GM21528 (cell line): ENCODE results near the gene BLOC1S4.
"Not testable (repeated sequence)": the region's sequence is repeated elsewhere in the genome, so short reads cannot be mapped to it uniquely, and the experiment has no call there.

Source experiments
- ATAC-seq: cut with Tn5 transposase; IDR thresholded peaks from one replicate; pipeline ENCODE4 v1.9.1; 2021; ENCODE audit warnings: mild to moderate bottlenecking, moderate library complexity; ENCODE audit not compliant: unreplicated experiment, low FRiP score

BLOC1S4 gene

DNA sequence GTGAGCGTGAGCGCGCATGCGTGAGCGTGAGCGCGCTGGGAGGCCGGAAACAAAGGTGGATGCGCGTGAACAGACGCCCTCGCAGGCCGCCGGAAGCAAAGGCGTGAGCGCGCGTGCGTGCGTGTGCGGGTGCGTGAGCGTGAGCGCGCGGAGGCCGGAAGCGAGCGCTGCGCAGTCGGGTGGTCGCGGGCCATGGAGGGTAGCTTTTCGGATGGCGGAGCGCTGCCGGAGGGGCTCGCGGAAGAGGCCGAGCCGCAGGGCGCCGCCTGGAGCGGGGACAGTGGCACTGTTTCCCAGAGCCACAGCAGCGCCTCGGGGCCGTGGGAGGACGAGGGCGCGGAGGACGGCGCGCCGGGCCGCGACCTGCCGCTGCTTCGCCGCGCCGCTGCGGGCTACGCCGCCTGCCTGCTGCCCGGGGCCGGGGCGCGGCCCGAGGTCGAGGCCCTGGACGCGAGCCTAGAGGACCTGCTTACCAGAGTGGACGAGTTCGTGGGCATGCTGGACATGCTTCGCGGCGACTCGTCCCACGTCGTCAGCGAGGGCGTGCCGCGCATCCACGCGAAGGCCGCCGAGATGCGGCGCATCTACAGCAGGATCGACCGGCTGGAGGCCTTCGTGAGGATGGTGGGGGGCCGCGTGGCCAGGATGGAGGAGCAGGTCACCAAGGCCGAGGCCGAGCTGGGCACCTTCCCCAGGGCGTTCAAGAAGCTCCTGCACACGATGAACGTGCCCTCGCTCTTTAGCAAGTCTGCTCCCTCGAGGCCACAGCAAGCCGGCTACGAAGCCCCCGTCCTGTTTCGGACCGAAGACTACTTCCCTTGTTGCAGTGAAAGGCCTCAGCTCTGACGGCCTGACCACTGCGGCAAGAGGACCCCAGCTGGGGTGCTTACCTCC, at the start of gene BLOC1S4:
Gene BLOC1S4, plus strand, starts transcription at position 157 of the 894 bp plus-strand sequence. Its CDS starts 36 bp downstream, at position 193.
- ATAC-seq = peak; percentile 81

DNA sequence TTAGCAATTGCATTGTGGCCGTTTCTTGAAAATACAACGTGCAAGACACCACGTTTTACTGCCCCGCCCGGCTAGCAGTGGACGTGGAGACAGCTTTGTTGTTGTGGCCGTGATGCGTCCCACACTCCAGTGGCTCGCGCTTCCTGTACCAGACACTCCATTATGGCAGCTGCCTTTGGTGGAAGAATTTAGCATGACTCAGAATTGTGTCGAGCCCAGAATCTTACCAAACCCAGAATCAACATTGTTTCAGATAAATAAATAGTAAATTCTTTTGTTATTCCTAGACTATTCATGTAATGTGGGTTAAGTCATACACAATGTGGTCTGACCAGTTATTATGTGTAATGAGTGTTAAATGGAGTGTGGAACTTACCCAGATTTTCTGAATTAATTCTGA, 47.6 kb upstream of the BLOC1S4 start:
- ATAC-seq = no peak

GRCh38 chr4:6671648-6672047, 44.3 kb upstream of the BLOC1S4 start:
- no peak for ATAC-seq

DNA sequence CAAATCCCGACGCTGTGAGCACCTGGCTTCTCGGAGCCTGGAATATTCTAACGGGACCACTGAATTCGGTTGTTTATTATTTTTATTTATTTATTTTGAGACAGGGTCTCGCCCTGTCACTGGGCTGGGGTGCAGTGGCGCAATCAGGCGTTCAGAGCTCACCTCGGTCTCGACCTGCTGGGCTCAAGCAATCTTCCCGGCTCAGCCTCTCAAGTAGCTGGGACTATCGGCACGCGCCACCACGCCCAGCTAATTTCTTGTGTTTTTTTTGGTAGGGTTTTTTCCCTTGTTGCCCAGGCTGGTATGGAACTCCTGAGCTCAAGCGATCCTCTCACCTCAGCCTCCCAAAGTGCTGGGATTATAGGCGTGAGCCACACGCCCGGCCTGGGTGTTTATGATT, 43.8 kb upstream of the BLOC1S4 start:
- ATAC-seq = no peak

DNA sequence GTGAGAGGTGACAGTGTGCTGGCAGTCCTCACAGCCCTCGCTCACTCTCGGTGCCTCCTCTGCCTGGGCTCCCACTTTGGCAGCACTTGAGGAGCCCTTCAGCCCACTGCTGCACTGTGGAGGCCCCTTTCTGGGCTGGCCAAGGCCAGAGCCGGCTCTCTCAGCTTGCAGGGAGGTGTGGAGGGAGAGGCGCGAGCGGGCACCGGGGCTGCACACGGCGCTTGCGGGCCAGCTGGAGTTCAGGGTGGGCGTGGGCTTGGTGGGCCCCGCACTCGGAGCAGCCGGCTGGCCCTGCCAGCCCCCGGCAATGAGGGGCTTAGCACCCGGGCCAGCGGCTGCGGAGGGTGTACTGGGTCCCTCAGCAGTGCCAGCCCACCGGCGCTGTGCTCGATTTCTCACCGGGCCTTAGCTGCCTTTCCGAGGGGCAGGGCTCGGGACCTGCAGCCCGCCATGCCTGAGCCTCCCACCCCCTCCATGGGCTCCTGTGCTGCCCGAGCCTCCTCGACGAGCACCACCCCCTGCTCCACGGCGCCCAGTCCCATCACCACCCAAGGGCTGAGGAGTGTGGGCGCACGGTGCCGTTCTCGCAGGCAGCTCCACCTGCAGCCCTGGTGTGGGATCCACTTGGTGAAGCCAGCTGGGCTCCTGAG, 43.3 kb upstream of the BLOC1S4 start:
- not testable (repeated sequence) for ATAC-seq

DNA sequence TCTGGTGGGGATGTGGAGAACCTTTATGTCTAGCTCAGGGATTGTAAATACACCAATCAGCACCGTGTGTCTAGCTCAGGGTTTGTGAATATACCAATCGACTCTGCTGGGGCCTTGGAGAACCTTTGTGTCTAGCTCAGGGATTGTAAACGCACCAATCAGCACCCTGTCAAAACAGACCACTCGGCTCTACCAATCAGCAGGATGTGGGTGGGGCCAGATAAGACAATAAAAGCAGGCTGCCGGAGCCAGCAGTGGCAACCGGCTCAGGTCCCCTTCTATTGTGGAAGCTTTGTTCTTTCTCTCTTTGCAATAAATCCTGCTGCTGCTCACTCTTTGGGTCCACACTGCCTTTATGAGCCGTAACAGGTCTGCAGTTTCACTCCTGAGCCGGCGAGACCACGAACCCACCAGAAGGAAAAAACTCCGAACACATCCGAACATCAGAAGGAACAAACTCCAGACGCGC, 42.7 kb upstream of the BLOC1S4 start:
- ATAC-seq = not testable (repeated sequence)

GRCh38 chr4:6673660-6674499, 42.1 kb upstream of the BLOC1S4 start:
- peak; percentile 76 for ATAC-seq

DNA sequence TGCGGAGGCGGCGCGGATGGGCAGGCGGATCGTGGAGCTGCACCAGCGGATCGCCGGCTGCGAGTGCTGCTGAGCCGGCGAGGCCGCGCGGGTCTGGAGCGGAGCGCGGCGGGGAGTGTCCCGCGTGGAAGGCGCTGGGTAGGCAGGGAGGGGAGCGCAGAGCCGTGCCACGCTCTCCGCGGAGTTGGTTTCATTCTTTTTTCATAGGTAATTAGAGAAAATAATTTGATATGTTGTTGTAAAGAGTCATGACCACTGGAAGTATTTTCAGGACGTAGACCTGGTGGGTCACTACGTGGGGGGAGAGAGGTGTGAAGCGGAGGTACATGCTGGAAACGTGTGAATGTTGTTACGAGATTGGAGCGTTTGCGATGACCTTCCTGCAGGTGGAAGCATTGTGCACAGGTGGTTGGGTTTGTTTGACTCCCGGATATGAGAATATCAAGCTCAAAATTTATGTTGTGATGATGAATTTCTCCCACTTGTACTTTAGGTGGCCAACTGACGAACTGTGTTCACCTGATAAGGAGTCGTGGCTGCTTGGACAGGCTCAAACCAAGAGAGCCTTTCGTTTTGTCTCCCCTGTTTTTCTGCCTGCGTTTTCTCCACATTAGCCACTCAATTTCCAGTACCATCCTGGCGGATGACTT, 41.3 kb upstream of the BLOC1S4 start:
- peak; percentile 49 for ATAC-seq

DNA sequence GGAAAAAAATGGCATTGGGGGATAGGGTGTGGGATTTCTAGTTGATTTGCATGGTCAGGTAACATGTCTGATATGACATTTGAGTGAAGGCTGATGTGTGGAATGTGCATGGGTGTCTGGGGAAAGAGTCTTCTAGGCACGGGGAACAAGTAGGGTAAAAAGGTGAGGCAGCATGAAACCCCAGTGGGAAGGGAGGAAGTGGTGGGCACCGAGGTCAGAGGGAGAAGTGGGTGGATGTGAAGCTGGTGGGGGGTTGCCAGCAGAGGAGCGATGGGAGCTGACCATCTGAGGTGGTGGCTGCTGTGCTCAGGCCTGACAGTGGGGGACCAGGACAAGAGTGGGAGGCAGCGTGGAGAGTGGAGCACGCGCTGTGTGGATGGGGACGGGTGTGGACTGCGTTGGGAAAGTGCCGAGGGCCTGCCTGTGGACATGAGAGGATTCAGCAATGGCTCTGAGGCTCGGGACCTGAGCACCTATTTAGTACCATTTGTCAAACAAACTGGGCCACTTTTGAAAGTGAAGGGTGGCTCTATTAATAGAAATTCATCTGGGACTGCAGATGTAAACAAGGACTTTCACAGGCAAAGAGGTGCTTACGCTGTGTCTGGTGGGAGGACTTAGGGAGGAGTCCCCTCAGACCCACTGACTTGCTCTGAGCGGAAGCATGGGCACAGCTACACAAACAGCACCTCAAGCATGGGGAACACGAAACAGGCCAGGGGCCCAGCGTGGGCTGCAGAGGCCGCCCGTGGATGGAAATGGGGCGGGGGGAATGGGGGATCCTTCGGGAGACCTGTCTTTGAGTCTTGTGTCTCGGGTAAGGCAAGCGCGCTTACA, 39.0 kb upstream of the BLOC1S4 start:
- ATAC-seq = no peak

- no peak for ATAC-seq
Measured at GRCh38 chr4:6680372-6681034, 35.5 kb upstream of the BLOC1S4 start.

DNA sequence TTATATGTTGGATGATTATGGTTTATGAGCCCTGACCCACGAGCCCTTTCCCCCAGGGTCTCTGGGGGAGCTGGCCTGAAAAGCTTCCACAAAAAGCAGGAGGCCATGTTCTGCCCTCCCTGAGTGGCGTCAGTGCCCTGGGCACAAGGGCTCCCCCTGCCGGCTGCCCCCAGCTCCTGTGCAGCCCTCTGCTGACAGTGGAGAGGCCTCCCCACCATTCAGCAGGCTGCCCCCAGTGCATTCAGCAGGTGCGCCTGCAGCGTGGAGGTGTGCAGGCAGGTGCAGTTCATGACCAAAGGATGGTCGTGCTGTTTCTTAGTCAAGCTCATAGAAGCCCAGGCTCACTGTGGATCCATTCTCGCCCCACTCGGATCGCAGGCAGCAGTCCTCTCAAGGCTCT, 34.8 kb upstream of the BLOC1S4 start:
- ATAC-seq = no peak

DNA sequence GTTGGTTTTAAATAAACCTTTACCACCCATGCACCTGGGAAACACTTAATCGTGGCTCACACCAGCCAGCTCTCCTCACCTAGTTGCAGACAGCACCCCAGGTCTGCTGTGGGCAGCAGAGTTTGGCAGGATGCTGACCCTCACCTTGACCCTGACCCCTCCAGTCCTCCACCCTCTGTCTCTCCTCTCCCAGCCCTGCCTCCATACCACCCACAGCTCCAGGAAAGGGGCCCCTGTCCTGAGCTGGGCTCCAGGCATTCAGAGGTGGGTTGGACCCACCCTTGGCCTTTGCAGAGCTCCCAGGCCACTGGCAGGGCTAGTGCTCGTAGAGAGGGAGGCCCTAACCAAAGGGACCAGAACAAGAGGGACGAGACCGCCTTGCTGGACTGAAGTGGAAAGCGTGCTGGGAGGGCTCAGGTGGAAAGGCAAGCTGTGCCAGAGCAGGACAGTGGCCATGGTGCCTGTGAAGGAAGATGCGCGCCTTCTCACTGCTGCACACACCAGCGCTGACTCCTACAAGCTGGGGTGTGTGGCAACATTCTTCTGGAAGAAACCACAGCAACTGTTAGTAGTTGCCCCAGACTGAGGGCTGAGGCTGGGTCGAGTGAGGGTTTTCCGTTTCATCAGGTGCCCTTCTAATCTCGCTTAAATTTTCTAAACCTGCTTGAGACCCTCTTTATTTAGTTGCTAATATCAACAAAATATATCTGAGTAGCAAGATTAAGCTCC, 32.9 kb upstream of the BLOC1S4 start:
- no peak for ATAC-seq

GRCh38 chr4:6684656-6685055, 31.3 kb upstream of the BLOC1S4 start:
- no peak for ATAC-seq

GRCh38 chr4:6686104-6686787, 29.7 kb upstream of the BLOC1S4 start:
- no peak for ATAC-seq

DNA sequence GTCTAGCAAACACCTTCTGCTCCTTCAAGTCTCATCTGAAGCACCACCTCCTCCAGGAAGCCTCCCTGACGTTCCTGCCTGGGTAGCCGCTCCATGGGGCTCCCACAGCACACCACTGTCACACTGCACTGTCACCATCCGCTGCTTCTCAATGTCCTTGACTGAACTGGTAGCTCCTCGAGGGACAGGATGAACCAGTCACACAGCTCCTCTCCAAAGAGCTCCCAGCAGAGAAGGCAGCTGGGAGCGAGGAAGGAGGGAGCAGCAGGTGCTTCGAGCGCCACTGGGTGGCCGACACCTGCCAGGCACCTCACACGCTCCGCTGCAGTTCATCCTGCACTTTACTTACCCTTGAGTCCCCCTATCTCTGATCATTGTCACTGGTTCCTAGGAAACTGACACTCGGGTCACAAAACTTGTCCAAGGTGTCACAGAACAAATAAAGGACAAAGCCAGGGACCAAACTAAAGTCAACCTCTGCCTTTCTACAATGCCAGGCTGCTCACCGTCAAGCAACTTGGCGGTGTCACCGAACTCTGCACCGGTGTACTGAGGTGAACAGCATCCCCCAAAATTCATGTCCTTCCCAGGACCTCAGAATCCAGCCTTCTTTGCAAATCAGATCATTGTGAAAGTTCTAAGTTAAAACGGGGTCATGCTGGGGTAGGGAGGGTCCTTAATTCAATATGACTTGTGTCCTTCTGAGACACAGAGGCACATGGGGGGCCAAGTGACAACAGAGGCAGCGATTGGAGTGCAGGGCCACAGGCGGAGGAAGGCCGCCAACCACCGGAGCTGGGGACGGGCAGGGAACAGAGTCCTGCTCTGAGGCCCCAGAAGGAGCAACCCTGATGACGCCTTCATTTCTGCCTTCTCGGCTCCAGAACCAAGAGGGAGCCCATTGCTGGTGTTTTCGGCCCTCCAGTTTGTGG, 27.8 kb upstream of the BLOC1S4 start:
- no peak for ATAC-seq

DNA sequence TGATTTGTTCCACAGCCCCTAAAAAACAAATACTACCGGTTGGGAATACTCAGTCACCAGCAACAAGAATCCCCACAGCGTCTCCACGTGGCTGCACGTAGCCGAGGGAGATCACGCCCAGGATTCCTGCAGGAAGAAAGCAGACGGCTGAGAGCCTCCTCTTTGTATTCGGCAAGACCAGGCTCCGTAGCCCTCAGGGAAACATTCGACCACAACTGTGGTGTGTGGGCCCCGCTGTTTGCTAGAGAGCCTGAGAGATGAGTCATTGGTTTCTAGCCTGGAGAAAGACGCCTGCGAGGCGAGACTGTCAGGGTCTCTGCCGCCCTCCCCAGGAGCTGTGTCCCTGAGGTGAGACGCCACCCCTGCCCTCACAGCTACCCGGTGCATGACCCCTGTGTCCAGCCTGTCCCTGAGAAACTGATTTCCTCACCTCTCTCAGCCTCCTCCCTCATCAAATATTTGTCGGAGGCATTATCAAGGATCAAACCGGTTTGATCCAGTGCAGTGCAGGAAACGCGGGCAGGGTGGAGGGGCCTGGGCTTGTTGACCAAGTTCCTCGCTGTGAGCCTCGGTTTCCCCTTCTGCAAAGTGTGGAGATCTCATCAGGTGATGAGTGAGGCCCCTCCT, 27.0 kb upstream of the BLOC1S4 start:
- ATAC-seq = peak; percentile 56
